DOHH2 (cell line): ENCODE results near the gene HEPACAM2.

Experiments
- CTCF ChIP-seq: fragments of 200-600 bp; sonication (generic); IDR thresholded peaks from one replicate; pipeline ENCODE4 v1.5.1; 2014; ENCODE audit warnings: antibody characterized with exemption, mild to moderate bottlenecking, low read depth, low read length; ENCODE audit not compliant: poor library complexity, severe bottlenecking
- EZH2phosphoT487 ChIP-seq: fragments of 200-600 bp; sonication (generic); IDR thresholded peaks from 2 replicates; pipeline ENCODE4 v1.6.1; 2017; ENCODE audit warnings: borderline replicate concordance, mild to moderate bottlenecking, antibody characterized with exemption, low read length, moderate library complexity, mixed read lengths

GRCh38 chr7:93211228-93211818 is 14.9 kb downstream of the HEPACAM2 start:
- TF ChIP-seq CTCF (no peak), EZH2phosphoT487 (no peak)
